GM12801 (cell line): Measurements from ENCODE around the gene SPAG6.

ENCODE experiments used
- TF ChIP-seq, protein P1 (sequence below): IDR thresholded peaks from one replicate; pipeline ENCODE4 v1.5.1; 2011; ENCODE audit warnings: control low read depth; ENCODE audit not compliant: insufficient read length; ENCODE audit errors: extremely low read depth

The SPAG6 gene

DNA sequence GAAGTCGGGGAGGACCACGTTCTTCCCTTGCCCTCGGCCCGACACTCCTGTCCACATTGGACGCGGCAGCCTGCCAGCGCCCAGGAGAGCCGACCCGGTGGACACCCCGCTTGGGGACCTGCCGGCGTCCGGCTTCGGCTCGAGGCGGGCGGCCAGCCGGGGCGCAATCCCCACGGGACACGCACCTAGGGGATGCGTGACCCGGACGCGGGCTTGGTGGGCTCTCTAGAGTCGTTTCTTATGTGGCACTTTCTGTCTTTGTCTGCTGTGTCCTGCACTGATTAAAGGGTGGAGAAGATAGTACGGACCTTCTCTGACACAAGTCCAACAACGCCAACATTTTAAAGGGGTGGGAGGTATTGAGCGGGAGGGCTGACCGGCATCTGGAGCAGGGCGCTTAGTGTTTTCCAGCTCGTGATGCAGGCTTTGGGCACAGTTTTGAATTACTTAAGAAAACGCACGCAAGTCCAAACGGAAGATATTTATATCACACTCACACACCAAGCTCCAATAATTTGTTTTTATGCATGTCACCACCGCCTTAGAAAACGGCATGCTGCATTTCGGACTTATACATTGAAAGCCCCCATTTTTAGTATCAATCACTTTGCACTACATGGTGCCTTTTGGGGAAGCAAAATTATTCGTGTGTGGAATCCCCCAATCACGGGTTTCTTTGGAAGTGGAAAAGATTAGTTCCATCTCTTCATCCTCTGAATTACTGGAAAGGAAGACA is 3.9 kb upstream of the SPAG6 start:
- TF ChIP-seq, protein P1, sequence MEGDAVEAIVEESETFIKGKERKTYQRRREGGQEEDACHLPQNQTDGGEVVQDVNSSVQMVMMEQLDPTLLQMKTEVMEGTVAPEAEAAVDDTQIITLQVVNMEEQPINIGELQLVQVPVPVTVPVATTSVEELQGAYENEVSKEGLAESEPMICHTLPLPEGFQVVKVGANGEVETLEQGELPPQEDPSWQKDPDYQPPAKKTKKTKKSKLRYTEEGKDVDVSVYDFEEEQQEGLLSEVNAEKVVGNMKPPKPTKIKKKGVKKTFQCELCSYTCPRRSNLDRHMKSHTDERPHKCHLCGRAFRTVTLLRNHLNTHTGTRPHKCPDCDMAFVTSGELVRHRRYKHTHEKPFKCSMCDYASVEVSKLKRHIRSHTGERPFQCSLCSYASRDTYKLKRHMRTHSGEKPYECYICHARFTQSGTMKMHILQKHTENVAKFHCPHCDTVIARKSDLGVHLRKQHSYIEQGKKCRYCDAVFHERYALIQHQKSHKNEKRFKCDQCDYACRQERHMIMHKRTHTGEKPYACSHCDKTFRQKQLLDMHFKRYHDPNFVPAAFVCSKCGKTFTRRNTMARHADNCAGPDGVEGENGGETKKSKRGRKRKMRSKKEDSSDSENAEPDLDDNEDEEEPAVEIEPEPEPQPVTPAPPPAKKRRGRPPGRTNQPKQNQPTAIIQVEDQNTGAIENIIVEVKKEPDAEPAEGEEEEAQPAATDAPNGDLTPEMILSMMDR: no peak

DNA sequence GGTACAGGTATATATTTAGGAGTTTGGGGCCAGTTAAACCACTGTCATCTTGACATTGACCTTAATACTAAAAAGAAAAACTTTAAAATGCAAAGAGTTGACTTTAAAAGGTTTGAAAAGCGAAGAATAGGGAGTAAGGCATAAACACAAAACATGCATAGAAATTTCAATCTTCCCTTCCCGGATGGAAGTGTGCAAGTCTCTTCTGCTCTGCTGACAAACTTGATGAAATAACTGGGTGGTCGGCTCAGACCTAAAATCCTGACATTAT is 3.4 kb upstream of the SPAG6 start:
- TF ChIP-seq, protein P1: no peak

DNA sequence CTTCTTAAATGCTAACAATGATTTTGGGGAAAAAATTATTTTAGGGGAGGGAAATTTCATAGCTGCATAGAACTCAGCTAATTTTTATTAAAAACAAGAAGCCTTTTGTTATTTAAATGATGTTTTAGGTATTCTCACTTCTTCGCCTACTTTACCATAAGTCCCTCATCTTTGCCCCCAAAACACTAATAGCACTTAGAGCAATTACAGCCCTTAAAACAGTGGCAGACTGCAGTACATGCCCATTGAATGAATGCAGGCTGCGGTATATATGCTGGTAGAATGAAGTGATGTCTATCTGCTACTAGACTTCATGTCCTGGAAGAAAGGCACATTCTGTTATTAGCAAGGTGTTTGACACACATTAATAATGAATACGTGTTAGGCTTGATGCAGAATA is 2.9 kb upstream of the SPAG6 start:
- TF ChIP-seq, protein P1: no peak

DNA sequence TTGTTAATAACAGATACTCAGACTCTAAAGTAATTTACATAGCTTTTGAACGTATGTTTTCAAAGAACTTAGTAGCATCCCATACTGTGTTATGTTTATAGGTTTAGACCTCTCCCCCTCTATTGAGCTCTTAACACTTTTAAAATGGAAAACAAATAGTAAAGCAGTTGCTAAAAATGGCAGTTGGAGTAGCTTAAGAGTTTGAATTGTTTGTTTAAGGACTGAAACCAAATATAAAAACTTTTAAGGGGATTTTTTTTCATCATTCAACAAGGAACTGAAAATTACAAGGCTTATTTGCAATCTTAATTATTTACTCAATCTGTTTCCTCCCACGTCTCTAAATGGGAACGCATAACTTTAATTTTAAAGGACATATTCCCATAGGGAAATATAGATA is 1.6 kb upstream of the SPAG6 start:
- TF ChIP-seq, protein P1: no peak

DNA sequence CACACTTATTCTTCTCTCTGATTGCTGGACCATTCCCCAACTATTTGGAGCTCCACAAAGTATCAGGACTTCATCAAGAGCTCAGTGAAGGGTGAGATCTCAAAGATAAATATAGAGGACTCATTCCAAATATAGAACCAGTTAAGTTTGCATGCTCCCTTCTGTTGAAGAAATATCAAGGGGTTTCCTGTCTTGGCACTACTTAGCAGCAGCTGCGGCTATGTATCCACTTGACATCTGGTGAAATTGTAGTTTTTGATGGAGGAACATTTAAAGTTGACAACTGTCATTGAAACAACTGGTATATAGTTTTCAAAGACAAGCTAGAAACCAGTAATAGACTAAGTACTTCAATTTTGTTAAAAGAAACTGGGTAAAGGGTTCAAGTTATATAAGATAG is 1.0 kb upstream of the SPAG6 start:
- TF ChIP-seq, protein P1: no peak

DNA sequence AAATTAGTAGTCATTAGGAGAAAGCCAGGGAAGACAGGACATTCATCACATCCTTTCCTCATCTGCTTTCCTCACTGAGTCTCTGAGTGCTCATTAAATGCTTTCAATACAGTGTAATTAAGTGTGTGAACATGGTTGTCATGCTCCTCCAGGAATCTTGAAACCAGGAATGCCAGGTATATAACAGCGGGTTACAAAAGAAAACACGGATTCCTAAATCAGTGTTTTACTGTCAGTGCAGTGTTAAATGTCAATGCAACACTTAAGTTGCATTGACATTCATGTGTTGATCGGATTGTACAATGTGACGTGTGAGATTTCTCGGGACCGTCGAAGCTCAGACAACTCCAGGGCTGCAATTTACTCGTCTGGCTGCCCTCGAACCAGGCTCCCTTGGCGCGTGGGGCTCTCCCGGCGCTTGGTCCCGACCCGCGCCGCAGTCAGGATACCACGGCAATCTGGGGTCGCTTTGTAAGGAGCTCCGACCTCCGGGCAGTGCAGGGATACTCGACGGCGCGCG is 455 bp upstream of the SPAG6 start:
- TF ChIP-seq, protein P1: no peak

DNA sequence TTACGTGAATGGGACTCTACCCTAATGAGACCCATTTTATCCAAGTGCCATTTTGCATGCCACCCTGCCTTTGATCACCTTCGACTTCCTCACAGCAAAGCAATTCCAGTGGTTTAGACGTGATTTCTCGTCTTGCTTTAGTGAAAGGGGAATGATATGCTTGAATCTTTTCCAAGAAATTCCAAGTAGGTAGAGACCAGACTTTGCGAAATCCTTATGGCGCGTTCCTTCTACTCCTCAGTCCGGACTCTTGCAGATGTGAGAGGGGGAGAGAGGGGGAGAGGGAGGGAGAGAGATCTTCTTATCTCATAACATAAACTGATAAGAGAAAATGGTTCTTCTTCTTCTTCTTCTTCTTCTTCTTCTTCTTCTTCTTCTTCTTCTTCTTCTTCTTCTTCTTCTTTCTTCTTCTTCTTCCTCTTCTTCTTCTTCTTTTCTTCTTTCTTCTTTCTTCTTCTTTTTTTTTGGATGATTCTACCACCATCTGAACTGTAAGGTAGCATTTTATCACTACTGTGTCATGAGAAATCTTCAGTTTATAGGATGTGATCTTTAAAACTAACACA is 883 bp downstream of the SPAG6 start:
- TF ChIP-seq, protein P1: no peak
